ENCODE measurements around the gene GPS1.

GPS1 gene

DNA sequence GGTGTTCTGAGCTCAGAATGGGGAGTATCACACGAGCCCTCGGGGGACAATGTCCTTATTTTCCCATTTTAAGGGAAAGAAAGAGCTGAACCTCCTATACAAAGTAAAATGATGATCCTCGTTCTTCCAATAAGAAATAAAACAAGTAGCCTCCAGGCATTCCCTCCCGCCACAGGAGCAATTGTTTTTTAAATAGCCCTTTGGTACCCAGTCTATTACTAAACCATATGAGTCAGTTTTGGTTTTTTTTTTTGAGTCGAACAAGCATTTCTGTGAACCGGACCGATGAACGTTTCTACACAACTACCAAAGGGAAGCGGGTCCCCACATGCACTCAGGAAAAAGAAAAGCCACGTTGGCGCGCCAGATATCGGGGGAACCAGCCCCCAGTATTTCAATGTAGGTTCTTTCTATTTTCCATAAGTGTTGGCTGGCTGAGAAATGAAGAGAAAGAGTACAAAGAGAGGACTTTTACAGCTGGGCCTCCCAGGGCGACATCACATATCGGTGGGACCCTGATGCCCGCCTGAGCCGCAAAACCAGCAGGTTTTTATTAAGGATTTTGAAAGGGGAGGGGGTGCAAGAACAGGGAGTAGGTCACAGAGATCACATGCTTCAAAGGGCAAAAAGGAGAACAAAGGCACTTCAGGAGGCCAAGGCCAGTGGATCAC, 10.4 kb upstream of the GPS1 start:
- no peak for DNase-seq (ENCODE audit: low read depth in 2 of 3, low spot score in 1 of 3)

DNA sequence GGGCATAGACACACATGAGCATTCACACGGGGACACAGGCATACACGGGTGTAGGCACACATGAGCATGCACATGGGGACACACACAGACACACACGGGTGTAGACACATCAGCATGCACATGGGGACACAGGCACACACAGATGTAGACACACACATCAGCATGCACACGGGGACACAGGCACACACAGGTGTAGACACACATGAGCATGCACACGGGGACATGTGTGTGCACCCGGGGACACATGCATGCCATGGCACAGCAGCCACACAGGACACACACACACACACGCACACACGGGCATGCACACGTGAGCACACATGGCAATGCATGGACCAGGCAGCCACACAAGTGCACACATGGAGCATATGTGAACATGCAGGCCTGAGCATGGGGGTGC, 9.0 kb upstream of the GPS1 start:
- no peak for DNase-seq (ENCODE audit: low read depth in 2 of 3, low spot score in 1 of 3)

DNA sequence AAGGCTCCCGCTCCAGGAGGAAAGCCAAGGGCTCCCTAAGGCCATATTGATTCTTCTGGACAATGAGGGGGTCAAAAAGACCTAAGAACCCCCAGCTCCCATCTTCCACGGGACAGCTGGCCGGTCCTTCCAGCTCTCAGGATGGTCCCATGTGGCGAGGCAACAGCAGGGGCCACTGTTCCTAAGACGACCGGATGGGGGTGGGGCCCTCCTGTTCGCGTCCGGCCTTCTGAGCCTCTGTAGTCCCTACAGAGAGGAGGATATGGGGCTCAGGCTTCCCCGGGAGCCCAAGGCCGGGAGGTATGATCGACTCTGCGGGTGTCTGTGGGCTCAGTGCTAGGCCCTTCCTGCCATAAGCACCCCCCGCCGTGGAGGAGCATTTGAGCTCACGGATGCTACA, 8.2 kb upstream of the GPS1 start:
- DNase-seq (ENCODE audit: low read depth in 2 of 3, low spot score in 1 of 3): no peak

DNA sequence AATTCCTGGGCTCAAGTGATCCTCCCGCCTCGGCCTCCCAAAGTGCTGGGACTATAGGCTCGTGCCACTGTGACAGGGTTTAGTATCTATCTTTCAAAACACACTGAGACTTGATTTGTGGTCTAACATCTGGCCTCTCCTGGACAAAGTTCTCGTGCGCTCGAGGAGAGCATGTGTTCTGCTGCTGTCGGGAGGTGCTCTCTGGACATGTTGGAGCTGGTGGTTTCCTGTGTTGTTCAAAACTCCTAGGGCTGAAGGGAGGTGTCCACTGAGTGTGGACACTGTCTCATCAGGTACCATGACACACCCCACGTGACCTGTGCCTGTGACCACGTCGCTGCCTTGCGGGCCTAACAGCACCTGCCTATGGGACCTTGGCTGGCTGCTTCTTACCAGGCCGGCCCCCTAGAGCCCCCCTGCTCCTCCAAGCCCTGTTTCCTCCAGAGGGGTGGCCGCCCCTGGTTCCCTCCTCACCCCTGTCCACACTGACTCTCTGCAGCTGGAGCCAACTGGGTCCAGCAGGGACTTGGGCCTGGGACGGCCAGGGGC, 5.7 kb upstream of the GPS1 start:
- DNase-seq (ENCODE audit: low read depth in 2 of 3, low spot score in 1 of 3): no peak

DNA sequence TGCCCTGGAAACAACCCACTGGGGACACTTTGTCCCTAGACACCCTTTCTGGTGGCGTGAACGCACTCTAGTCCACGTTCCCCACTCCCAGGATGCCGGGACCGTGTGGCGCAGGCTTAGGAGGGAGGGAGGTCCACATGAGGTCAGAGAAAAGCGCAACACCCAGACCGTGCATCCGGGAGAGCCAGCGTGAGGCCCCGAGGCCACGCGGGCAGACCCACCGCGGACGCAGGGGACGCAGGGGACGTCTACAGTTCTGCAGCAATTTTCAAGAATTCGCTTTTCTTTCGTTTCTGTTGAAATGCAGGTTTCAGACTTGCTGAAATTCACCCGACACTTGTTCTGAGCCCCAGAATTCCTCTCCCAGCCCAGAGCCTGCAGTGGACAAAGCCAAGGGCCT, 4.8 kb upstream of the GPS1 start:
- no peak for DNase-seq (ENCODE audit: low read depth in 2 of 3, low spot score in 1 of 3)

DNA sequence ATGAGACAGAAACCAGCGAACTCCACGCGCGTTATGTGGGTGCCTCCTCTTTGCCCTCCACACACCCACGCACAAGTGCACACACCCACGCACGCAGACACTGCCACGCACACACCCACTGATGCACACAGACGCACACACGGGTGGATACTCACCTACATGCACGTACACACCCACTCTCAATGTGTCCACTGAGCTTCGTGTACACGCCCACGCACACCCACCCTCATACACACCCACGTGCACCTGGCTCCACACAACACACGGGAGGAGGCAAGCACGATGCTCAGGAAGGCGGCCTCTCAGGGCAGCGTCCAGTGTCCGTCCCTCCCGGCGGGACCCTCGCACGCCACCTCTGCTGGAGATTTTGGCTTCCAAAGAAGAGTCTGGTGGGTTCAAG, 4.3 kb upstream of the GPS1 start:
- DNase-seq (ENCODE audit: low read depth in 2 of 3, low spot score in 1 of 3): no peak

DNA sequence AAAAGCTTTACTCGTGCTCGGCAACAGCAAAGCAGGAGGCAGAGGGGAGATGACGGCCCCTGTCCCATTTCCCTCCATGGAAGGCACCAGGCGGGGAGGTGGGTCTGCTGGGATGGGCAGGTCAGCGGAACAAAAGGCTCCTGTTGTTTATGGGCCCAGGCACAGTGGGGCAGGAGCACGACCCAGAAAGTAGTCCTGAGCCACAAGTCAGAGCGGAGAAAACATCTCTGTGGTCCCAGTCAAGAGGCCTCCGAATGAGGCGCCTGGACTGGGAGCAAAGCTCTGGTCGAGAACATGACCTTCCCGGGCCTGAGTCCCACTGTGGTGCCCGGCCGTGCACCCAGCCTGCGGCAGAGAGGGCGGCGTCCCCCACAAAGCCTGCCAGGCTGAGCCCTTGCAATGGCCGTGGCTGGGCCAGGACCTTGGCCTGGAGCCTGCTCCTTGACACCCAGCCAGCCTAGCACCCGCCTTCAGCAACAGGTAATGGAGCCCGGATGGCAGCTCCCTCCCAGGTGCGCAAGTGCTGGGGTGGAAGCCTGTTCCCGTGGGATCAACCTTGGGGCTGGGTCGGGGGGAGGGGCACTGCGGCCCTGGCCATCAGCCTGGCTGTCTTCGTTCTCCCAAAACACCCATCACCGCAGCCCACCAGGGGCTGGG, 3.7 kb upstream of the GPS1 start:
- no peak for DNase-seq (ENCODE audit: low read depth in 2 of 3, low spot score in 1 of 3)

DNA sequence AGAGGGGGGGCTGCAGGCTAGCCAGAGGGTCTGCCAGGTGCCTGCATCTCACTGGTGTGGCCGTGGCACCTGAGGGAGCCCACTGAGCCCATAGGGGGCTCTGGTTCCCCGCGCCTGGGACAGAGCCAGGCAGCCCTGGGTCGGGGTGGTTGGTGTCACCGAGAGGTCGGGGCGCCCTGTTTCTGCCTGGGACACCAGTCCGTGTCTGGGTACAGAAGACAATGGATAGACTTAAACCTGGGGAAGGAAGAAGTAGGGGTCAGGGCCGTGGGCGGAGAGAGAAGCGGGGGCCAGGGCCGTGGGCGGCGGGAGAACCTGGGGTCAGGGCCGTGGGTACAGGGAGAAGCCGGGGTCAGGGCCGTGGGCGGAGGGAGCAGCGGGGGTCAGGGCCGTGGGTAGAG, 3.1 kb upstream of the GPS1 start:
- DNase-seq (ENCODE audit: low read depth in 2 of 3, low spot score in 1 of 3): no peak

DNA sequence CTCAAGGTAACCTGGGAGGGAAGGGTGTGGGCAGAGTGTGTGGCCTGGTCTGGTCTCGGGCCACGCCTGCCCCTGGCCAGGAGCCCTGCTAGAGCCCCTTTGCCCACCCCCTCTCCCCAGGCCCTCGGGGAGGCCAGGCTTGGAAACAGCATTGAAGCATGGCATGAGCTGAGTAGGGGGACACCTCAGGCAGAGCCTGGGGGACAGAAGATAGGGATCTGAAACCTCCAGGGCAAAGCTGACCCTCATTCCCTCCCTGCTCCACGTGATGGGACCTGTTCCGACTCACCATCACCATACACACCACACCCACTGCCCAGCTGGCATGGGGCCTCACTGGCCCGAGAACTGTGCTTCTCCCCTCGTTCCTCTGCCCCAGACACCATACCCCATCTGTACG, 2.6 kb upstream of the GPS1 start:
- DNase-seq (ENCODE audit: low read depth in 2 of 3, low spot score in 1 of 3): no peak

DNA sequence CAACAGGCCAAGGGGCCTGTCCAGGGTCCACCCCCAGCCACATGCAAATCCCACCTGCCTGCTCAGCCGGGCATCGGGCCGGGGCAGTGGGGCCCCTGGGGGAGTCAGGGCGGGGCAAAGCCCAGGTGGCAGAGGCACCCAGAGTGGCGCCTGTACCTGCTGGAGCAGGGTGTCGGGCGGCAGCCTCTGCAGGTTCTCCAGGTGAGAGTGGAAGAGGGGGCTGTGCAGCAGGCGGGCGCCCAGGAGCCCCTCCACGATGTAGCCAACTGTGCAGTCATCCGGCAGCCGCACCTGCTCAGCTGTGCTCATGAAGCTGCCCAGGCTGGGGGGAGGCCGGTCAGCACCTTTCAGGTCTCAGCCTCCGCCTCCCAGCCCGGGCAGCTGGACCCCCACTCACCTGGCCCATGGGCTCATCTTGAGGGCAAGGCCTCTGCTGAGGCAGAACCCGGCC, 2.2 kb upstream of the GPS1 start:
- no peak for DNase-seq (ENCODE audit: low read depth in 2 of 3, low spot score in 1 of 3)

DNA sequence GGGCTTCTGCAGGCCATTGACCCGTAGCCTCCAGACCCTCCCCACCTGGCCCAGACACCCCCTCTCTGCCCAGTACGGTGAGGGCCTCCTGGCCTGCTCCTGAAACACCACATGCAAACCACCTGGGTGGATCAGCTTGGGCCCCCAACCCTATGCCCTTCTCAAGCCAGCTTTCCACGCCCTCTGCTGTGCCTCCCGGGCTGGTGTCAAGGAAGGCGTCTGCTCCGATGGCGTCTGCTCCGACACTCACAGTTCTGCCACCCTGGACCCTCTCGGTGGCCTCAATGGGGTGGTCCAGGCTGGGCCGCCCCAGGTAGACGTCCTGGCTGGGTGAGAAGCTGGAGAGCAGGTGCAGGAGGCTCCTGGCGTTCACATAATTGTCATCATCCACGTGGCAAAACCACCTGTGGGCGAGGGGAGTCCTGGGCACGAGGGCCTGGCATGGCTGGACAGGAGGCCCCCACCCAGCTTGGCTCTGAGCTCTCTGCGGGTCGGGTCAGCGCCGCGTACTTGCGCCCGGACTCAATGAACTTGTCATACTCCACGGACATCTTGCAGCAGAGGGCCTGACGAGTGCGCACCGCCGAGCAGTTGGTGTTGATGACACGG, 1.4 kb upstream of the GPS1 start:
- DNase-seq (ENCODE audit: low read depth in 2 of 3, low spot score in 1 of 3): no peak

DNA sequence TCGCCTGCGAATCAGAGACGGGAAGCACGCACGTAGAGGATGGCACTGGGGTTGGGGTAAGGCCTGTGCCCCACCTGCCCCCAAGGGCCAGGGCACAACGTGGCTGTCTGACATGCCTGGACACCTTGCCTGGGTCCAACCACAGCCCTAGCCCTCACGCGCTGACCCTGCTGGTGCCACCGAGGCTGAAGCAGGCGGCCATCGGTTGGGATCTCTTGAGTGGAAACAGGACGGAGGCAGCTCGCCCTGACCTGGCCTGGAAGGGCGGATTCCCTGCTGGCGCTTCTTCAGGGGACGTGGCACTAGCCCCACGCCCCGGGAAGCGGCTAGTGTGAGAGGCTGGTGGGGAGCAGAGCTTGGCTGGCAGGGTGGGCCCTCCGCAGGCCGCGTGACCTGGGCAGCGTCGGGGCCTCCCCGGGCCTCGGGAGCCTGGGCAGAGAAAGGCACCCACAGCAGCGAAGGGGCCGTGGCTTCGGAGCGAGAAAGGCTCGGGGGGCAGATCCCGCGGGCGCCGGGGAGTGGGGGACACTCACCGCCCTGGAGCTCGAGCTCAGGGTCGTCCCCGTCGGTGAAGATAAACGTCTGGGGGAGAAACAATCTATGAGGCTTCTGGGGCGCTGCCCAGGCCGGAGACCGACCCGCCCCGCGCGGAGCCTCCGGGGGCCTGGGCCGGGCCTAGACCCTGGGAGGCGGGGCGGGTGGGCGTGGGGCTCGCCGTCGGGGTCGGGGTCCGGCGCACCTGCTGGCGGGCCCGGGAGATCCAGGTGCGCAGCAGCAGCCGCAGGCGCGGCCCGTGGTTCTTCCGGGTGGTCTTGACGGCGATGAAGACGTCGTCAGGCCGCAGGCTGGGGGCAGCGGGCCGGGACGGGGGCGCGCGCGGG, 697 bp upstream of the GPS1 start:
- DNase-seq (ENCODE audit: low read depth in 2 of 3, low spot score in 1 of 3): no peak

DNA sequence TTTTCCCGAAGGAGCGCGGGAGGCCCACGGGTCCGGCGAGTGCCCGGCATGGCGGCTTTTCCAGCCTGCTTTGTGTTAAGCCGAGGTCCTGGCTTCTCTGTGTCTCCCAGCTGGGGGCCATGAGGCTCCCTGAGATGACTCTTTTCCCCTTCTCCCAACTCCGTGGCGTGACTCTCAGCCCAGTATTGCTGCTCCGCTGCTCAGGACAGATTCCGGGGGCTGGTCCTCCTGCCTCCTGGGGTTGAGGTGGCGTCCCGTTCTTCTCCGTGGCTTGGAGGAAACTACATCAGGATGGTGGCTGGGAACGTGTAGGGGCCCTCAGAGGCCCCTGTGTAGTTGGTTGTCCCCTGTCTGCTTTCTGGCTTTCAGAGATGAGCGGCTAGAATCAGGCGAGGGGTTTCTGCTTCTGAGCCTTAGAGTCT, 951 bp downstream of the GPS1 start:
- DNase-seq (ENCODE audit: low read depth in 2 of 3, low spot score in 1 of 3): no peak

DNA sequence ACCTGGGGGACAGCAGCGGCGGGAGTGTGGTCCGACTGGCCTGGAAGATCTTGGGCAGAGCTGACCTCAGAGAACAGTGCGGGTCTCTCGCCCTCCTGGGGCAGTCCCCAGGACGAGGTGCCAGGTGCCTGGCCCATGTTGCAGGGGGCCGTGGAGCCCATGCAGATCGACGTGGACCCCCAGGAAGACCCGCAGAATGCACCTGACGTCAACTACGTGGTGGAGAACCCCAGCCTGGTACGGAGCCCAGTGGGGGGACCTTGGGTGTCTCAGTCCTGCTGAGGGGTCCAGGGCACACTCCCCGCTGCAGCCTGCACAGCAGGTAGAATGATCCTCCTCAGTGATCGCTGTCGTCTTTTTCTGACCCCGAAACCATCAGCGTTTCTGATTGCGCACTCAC, 1.4 kb downstream of the GPS1 start:
- DNase-seq (ENCODE audit: low read depth in 2 of 3, low spot score in 1 of 3): no peak

DNA sequence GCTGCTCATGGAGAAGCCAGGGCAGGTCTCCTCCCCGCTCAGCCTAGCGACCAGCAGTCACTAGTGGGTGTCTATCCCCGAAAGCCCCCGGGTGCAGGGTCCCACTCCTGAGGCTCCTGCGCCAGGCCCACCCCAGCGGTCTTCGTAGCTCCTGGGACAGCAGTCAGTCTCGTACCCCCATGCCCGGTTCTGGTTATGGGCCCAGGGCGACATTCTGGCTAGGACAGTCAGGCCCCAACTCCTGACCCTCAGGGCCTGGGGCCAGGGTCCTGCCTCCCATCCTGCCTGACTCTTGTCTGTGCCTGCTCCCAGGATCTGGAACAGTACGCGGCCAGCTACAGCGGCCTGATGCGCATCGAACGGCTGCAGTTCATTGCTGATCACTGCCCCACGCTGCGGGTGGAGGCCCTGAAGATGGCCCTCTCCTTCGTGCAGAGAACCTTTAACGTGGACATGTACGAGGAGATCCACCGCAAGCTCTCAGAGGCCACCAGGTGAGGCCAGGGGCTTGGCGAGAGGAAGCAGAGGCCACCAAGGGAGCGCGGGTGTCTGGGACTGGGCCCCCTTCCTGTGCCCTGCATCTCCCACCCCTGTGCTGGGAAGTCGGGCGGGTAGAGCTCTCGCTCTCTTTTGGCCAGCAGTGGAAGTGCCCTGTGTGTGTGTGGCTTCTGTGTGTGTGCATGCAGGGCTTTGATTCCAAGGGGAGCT, 2.0 kb downstream of the GPS1 start:
- no peak for DNase-seq (ENCODE audit: low read depth in 2 of 3, low spot score in 1 of 3)

DNA sequence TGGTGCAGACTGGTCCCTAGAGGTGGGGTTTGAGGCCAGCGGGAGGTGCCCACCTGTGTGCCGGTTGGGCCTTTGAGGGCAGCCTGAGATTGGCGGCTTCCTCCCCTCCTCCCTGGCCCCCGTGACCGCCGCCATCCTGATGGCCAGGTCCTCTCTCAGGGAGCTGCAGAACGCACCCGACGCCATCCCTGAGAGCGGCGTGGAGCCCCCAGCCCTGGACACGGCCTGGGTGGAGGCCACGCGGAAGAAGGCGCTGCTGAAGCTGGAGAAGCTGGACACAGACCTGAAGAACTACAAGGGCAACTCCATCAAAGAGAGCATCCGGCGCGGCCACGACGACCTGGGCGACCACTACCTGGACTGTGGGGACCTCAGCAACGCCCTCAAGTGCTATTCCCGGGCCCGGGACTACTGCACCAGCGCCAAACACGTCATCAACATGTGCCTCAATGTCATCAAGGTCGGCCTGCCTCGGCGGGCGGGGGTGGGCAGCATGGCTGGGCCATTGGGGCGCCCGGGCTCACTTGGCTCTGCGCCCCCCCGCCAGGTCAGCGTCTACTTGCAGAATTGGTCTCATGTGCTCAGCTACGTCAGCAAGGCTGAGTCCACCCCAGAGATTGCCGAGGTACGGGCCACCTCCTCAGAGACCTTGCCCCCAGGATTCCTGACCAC, 2.8 kb downstream of the GPS1 start:
- DNase-seq (ENCODE audit: low read depth in 2 of 3, low spot score in 1 of 3): no peak

DNA sequence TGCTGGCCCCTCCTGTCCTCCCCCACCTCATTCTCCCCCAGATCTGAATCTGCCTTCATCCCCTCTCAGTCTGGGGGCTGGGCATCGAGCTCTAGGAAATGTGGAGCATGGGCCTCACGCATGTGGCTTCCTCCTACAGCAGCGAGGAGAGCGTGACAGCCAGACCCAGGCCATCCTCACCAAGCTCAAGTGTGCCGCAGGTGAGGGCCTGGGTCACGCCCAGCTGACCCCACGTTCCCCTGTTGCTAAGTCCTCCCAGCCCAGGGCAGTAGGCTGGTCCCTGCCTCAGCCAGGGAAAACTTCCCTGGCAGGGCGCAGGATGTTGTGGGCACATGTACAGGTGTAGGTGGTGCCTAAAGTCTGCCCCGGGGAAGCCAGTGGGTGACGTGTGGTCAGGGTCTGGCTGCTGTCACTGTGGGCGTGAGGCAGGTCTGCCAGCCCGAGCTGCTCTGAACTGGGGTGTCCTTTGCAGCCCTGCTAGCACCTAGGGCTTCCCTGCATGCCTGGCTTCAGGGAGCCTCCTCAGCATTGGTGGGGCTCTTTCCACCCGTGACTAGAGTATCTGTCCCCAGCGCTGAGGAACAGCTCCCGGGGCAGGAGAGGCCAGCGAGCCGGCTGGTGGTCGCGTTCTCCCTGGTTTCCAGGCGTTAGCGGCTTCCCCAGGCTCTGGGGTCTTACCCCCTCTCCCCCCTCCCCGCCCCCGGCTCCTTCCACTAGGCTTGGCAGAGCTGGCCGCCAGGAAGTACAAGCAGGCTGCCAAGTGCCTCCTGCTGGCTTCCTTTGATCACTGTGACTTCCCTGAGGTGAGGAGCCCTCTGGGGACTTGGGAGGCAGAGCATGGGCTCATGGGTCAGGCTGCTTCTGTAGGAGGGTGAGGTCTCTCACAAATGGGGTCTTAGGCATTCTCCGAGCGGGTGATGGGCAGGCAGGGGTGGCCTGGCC, 3.6 kb downstream of the GPS1 start:
- no peak for DNase-seq (ENCODE audit: low read depth in 2 of 3, low spot score in 1 of 3)

DNA sequence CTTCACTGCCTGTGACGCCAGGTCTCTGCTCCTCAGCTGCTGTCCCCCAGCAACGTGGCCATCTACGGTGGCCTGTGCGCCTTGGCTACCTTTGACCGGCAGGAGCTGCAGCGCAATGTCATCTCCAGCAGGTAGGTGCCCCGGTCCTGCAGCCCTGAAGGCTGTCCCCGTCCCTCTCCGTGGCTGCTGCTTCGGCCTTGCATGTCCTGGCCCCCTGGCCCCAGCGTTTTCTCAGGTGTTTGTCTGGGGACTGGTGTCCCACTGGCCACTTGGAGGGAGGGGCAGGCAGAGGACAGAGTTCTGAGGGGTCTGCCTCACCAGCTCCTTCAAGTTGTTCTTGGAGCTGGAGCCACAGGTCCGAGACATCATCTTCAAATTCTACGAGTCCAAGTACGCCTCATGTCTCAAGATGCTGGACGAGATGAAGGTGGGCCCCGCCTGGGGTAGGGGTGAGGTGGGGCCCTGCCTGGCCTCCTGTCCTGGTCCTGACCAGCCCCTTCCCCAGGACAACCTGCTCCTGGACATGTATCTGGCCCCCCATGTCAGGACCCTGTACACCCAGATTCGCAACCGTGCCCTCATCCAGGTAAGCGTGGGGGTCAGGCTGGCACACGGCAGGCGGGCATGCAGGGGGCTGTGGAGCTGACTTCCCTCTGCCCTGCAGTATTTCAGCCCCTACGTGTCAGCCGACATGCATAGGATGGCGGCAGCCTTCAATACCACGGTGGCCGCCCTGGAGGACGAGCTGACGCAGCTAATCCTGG, 4.4 kb downstream of the GPS1 start:
- no peak for DNase-seq (ENCODE audit: low read depth in 2 of 3, low spot score in 1 of 3)

Data from stimulated activated CD4-positive, alpha-beta T cell treated with anti-CD3 and anti-CD28 coated beads, Interleukin-12 subunit alpha, Interleukin-12 subunit beta, amount 100 ng/mL, for 48 hours (primary cell).